Measurements from ENCODE around the gene HRCT1. TPM values are rescaled to one million over a fixed set of nuclear protein-coding genes. Genes with fewer than 3 reads are reported as not detected.

The HRCT1 gene
- total RNA-seq, 1 donor from 2014 or later = 10.8 TPM

GRCh38 chr9:35942286-35942685 lies 36.3 kb downstream of the HRCT1 start:
- Histone ChIP-seq H3K36me3 (no peaks in the 10 kb centered on the region), H3K4me1 (peaks cover 9% of the 10 kb centered on the region), H3K27ac (no peak overlapping the region), H3K27me3 (no peaks in the 10 kb centered on the region), H3K9me3 (no peaks in the 10 kb centered on the region), H3K4me3 (no peak overlapping the region)
- intact Hi-C loops (cut with DNase I) = no loop called here
- no peak for TF ChIP-seq CTCF (IDR thresholded peaks at IDR 0.05)
- no peak for ATAC-seq
- DNase-seq = no peak

DNA sequence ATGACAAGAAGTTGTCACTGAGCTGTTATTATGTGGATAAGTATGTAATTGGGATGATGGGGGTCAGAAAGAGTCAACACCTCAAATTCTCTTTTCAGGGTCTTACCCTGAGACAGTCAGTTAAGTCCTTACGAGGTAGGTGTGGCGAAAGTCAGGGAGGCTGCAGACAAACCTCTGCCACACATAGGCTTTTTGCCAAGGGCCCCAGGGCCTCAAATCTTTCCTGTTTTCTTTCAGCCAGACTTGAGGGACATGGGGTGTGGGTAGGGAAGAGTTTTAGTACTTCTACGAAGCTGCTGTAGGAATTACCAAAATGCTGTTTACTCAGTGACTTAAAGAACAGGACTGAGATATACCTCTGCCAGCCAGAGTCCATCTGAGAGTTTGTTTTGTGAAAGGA lies 38.2 kb downstream of the HRCT1 start:
- no peak for TF ChIP-seq CTCF (IDR thresholded peaks at IDR 0.05)
- Histone ChIP-seq H3K36me3 (no peaks in the 10 kb centered on the region), H3K4me1 (peaks cover 16% of the 10 kb centered on the region), H3K27ac (no peak overlapping the region), H3K27me3 (no peaks in the 10 kb centered on the region), H3K9me3 (no peaks in the 10 kb centered on the region), H3K4me3 (no peak overlapping the region)
- intact Hi-C loops (cut with DNase I) = no loop called here
- DNase-seq (no peak), ATAC-seq (no peak)

DNA sequence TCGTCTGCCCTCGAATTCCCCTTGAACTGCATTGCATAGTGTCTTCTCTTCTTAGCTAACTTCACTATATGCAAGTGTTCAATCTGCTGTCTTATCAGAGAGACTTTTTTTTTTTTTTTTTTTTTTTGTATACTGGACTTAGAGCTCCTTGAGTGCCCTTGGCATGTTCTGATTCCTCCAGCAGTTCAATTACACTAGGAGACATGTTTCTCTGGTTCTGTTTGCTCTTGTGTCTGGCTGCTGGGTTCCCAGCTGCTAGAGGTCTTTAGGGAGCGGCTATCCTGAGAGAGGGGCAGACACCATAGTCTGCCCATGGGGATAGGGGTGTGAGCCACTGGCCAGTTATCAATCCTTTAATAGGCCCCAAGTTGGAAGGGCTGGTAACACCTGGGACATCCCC lies 38.8 kb downstream of the HRCT1 start:
- Histone ChIP-seq H3K4me1 (peaks cover 23% of the 10 kb centered on the region), H3K36me3 (no peaks in the 10 kb centered on the region), H3K9me3 (no peaks in the 10 kb centered on the region), H3K4me3 (no peak overlapping the region), H3K27ac (peak overlapping the region; percentile 60), H3K27me3 (no peaks in the 10 kb centered on the region)
- intact Hi-C loops (cut with DNase I) = loop anchor here (5.0 kb wide), 1 partner anchor 38 kb away; the partner anchor contains the start of genes HRCT1 and SPAAR
- ATAC-seq = peak; percentile 18
- no peak for DNase-seq
- no peak for TF ChIP-seq CTCF (IDR thresholded peaks at IDR 0.05)

GRCh38 chr9:35945341-35946018 lies 39.5 kb downstream of the HRCT1 start:
- TF ChIP-seq CTCF (IDR thresholded peaks at IDR 0.05) = peak; percentile 83
- Histone ChIP-seq H3K4me3 (peak overlapping the region; percentile 11), H3K4me1 (peaks cover 28% of the 10 kb centered on the region), H3K27me3 (no peaks in the 10 kb centered on the region), H3K27ac (peak overlapping the region; percentile 60), H3K9me3 (no peaks in the 10 kb centered on the region), H3K36me3 (no peaks in the 10 kb centered on the region)
- DNase-seq (peak; percentile 86), ATAC-seq (peak; percentile 80)
- intact Hi-C loops (cut with DNase I) = loop anchor here (5.0 kb wide), 1 partner anchor 38 kb away; the partner anchor contains the start of genes HRCT1 and SPAAR

- Histone ChIP-seq H3K27me3 (no peaks in the 10 kb centered on the region), H3K36me3 (no peaks in the 10 kb centered on the region), H3K4me1 (peaks cover 28% of the 10 kb centered on the region), H3K4me3 (no peak overlapping the region), H3K9me3 (no peaks in the 10 kb centered on the region), H3K27ac (no peak overlapping the region)
- no peak for TF ChIP-seq CTCF (IDR thresholded peaks at IDR 0.05)
- no peak for ATAC-seq
- intact Hi-C loops (cut with DNase I) = loop anchor here (5.0 kb wide), 1 partner anchor 41 kb away; the partner anchor contains the start of genes HRCT1 and SPAAR
- no peak for DNase-seq
Observed at GRCh38 chr9:35948451-35948850, 42.4 kb downstream of the HRCT1 start.

All from upper lobe of right lung (tissue), 1 donor.